Right lobe of liver (tissue), 4 donors: ENCODE data around the gene ADSS1.

ENCODE experiments used
- CTCF ChIP-seq, 4 donors: fragments of 200-600 bp in 3 of 4; fragments of 450-650 bp in 1 of 4; IDR thresholded peaks; one replicate each; pipeline versions ENCODE4 v1.5.1 to v1.8.0; 2016 to 2022; ENCODE audit warnings: antibody characterized with exemption in 4 of 4, mild to moderate bottlenecking in 2 of 4
- POLR2A ChIP-seq: fragments of 450-650 bp; IDR thresholded peaks from one replicate; pipeline ENCODE4 v1.6.1; 2017; ENCODE audit warnings: antibody characterized with exemption, mild to moderate bottlenecking
- donor health status: DM: no; HTN: no; CAD: no.
- donor health status: DM: no; HTN: no; CAD: no.
- donor health status: DM: no; HTN: yes; CAD: no.

DNA sequence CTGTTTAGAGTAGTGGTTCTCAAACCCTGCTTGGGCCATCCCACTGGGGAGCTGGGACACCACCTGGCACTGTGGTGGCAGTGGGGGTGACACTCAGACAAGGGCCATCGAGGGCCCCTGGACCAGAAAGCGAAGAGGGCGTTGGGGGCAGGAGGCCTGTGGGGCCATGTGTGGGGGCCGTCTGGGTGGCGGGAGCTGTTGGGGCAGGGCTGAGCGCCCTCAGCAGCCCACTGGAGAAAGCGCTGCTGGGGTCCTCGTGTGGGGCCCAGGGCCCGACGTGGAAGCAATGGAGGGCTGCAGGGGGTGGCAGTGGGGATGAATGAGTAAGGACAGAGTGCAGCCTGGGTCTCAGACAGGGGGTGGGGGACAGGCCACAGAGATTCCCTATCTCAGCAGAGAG lies 5.9 kb upstream of the ADSS1 start:
- TF ChIP-seq CTCF (IDR thresholded peaks at IDR 0.05) (no peak), POLR2A (no peak)
